Bronchial epithelial cell (primary cell): ENCODE data around the gene EEF1G. TPM values are rescaled to one million over a fixed set of nuclear protein-coding genes. Genes with fewer than 3 reads are reported as not detected.
"Not testable (repeated sequence)": the region's sequence is repeated elsewhere in the genome, so short reads cannot be mapped to it uniquely, and the experiment has no call there.

Experiments used
- DNase-seq: peaks from one replicate; pipeline ENCODE4 v3.0.0-alpha.2; 2010; ENCODE audit warnings: low read depth
- FAIRE-seq: peaks from 2 replicates; lab custom pipeline; 2011; peaks lifted over from hg19 to GRCh38; lab: Jason Lieb, UNC
- H3K27me3 ChIP-seq: 2 replicates; pipeline ENCODE4 v1.5.1; 2011; ENCODE audit warnings: low read length; ENCODE audit not compliant: control insufficient read depth, insufficient read depth
- H3K36me3 ChIP-seq: 2 replicates; pipeline ENCODE4 v1.5.1; 2011; ENCODE audit warnings: low read length; ENCODE audit not compliant: control insufficient read depth, insufficient read depth
- H3K4me3 ChIP-seq: 2 replicates; pipeline ENCODE4 v1.5.1; 2011; ENCODE audit warnings: mild to moderate bottlenecking, low read depth, low read length, control low read depth
- CTCF ChIP-seq: IDR thresholded peaks from 2 replicates; pipeline ENCODE4 v1.5.1; 2011; ENCODE audit warnings: mild to moderate bottlenecking, moderate library complexity, low read length, control low read depth, inconsistent platforms; ENCODE audit not compliant: insufficient read depth, severe bottlenecking
- total RNA-seq: library from RNA; depleted of rRNA; stranded (reverse); fragments of >200 nt; gene quantifications from 2 replicates; pipeline ENCODE4 v1.2.1, GENCODE V29; 2014

Gene EEF1G
- total RNA-seq, 1 donor from 2014 or later: 2,441 TPM

GRCh38 chr11:62575156-62575555 lies 1.5 kb upstream of the EEF1G start:
- no peaks in the 10 kb centered on the region for H3K27me3 ChIP-seq
- no peak for DNase-seq
- FAIRE-seq: no peak
- no peak overlapping the region for H3K4me3 ChIP-seq
- peaks cover 29% of the 10 kb centered on the region for H3K36me3 ChIP-seq
- no peak for TF ChIP-seq CTCF

GRCh38 chr11:62574363-62575071 lies 826 bp upstream of the EEF1G start:
- H3K4me3 ChIP-seq: peak overlapping the region; percentile 57
- no peak for TF ChIP-seq CTCF
- H3K36me3 ChIP-seq: peaks cover 30% of the 10 kb centered on the region
- DNase-seq (no peak), FAIRE-seq (no peak)
- H3K27me3 ChIP-seq: no peaks in the 10 kb centered on the region

GRCh38 chr11:62573006-62573591 lies 592 bp downstream of the EEF1G start:
- Histone ChIP-seq H3K36me3 (peaks cover 29% of the 10 kb centered on the region), H3K27me3 (no peaks in the 10 kb centered on the region), H3K4me3 (peak overlapping the region; percentile 96)
- TF ChIP-seq CTCF: no peak
- no peak for FAIRE-seq
- no peak for DNase-seq

GRCh38 chr11:62572431-62572830 lies 1.3 kb downstream of the EEF1G start:
- DNase-seq (no peak), FAIRE-seq (no peak)
- Histone ChIP-seq H3K36me3 (peaks cover 32% of the 10 kb centered on the region), H3K4me3 (peak overlapping the region; percentile 96), H3K27me3 (no peaks in the 10 kb centered on the region)
- TF ChIP-seq CTCF: no peak

- H3K27me3 ChIP-seq, FAIRE-seq, H3K4me3 ChIP-seq, DNase-seq: not testable (repeated sequence)
- peaks cover 35% of the 10 kb centered on the region for H3K36me3 ChIP-seq
Measured at GRCh38 chr11:62571493-62571892, 2.2 kb downstream of the EEF1G start.

GRCh38 chr11:62570903-62571302 lies 2.8 kb downstream of the EEF1G start:
- not testable (repeated sequence) for H3K27me3 ChIP-seq, FAIRE-seq, H3K4me3 ChIP-seq, DNase-seq
- peaks cover 33% of the 10 kb centered on the region for H3K36me3 ChIP-seq
